IMR-90 (cell line): ENCODE results near the gene SPNS2. TPM values are rescaled to one million over a fixed set of nuclear protein-coding genes. Genes with fewer than 3 reads are reported as not detected.

Experiments used
- ATAC-seq: fragments of 200-7000 bp; cut with Tn5 transposase; 2 replicates; pipeline ENCODE4 v1.9.1; 2020; ENCODE audit warnings: low read depth, mild to moderate bottlenecking, moderate library complexity
- BruUV-seq: library from RNA; stranded (reverse); fragments of 400-500 nt; replicated peaks from 2 replicates; lab custom pipeline; 2021; lab: Mats Ljungman, UMichigan
- CTCF ChIA-PET: fragments of 300-600 bp; formaldehyde crosslinking; extraction: SDS; loops from one replicate; lab custom pipeline; 2021; ENCODE audit warnings: antibody characterized with exemption; lab: Yijun Ruan, JAX
- POLR2A ChIA-PET: fragments of 300-600 bp; sonication (Branson Sonifier 250); formaldehyde crosslinking; loops from one replicate; lab custom pipeline; 2022; ENCODE audit warnings: antibody characterized with exemption; ENCODE audit not compliant: unreplicated experiment; lab: Charles Lee
- DNase-seq: peaks from one replicate; pipeline ENCODE4 v3.0.0; 2013
- H2AFZ ChIP-seq: replicated peaks from 2 replicates; pipeline ENCODE3; 2013; ENCODE audit warnings: low read length, mild to moderate bottlenecking; ENCODE audit not compliant: poor library complexity
- H2AK5ac ChIP-seq: 2 replicates; pipeline ENCODE4 v1.6.1; 2013; ENCODE audit warnings: low read depth, low read length, inconsistent platforms
- H2AK9ac ChIP-seq: replicated peaks from 2 replicates; pipeline ENCODE3; 2013; ENCODE audit warnings: mild to moderate bottlenecking, low read depth, low read length, moderate library complexity; ENCODE audit not compliant: poor library complexity
- H2BK120ac ChIP-seq: 2 replicates; pipeline ENCODE4 v1.6.1; 2013; ENCODE audit warnings: low read depth, low read length, inconsistent platforms
- H2BK15ac ChIP-seq: 3 replicates; pipeline ENCODE4 v1.6.1; 2013; ENCODE audit warnings: low read depth, low read length, inconsistent platforms
- H2BK20ac ChIP-seq: 2 replicates; pipeline ENCODE4 v1.6.1; 2013; ENCODE audit warnings: low read depth, mild to moderate bottlenecking, inconsistent platforms, low read length, moderate library complexity
- H2BK5ac ChIP-seq: 2 replicates; pipeline ENCODE4 v1.6.1; 2013; ENCODE audit warnings: mild to moderate bottlenecking, low read depth, low read length, inconsistent platforms; ENCODE audit not compliant: poor library complexity, severe bottlenecking
- H3K14ac ChIP-seq: replicated peaks from 2 replicates; pipeline ENCODE4 v1.6.1; 2013; ENCODE audit warnings: low read depth, low read length, inconsistent platforms
- H3K18ac ChIP-seq: 2 replicates; pipeline ENCODE4 v1.6.1; 2013; ENCODE audit warnings: low read depth, low read length, control low read depth
- H3K23ac ChIP-seq: 2 replicates; pipeline ENCODE4 v1.6.1; 2013; ENCODE audit warnings: low read depth, low read length, inconsistent platforms
- H3K27ac ChIP-seq: 2 replicates; pipeline ENCODE4 v1.5.1; 2013; ENCODE audit warnings: mild to moderate bottlenecking, control low read depth, low read length; ENCODE audit not compliant: insufficient read depth
- H3K27me3 ChIP-seq: 2 replicates; pipeline ENCODE4 v1.6.1; 2013; ENCODE audit warnings: low read length; ENCODE audit not compliant: control insufficient read depth, insufficient read depth
- H3K36me3 ChIP-seq: 2 replicates; pipeline ENCODE4 v1.6.1; 2013; ENCODE audit warnings: low read length, mixed read lengths; ENCODE audit not compliant: control insufficient read depth, insufficient read depth
- H3K4ac ChIP-seq: 2 replicates; pipeline ENCODE4 v1.6.1; 2013; ENCODE audit warnings: low read depth, low read length, inconsistent platforms
- H3K4me1 ChIP-seq: 2 replicates; pipeline ENCODE4 v1.6.1; 2013; ENCODE audit warnings: low read length, mixed read lengths; ENCODE audit not compliant: control insufficient read depth, insufficient read depth
- H3K4me2 ChIP-seq: 2 replicates; pipeline ENCODE4 v1.6.1; 2013; ENCODE audit warnings: low read depth, mild to moderate bottlenecking, control low read depth, low read length, moderate library complexity
- H3K4me3 ChIP-seq: 2 replicates; pipeline ENCODE4 v1.5.1; 2013; ENCODE audit warnings: low read depth, mild to moderate bottlenecking, control low read depth, low read length, moderate library complexity; ENCODE audit not compliant: insufficient read depth
- H3K56ac ChIP-seq: 2 replicates; pipeline ENCODE4 v1.6.1; 2013; ENCODE audit warnings: low read length, inconsistent platforms; ENCODE audit not compliant: insufficient read depth; ENCODE audit errors: extremely low read depth
- H3K79me1 ChIP-seq, 2 experiments: 2 replicates each; pipeline ENCODE4 v1.6.1; 2013; ENCODE audit warnings: low read length in 2 of 2, inconsistent platforms in 1 of 2, low read depth in 1 of 2
- H3K9ac ChIP-seq: 2 replicates; pipeline ENCODE4 v1.6.1; 2013; ENCODE audit warnings: low read depth, low read length, control low read depth
- H3K9me1 ChIP-seq: 2 replicates; pipeline ENCODE4 v1.6.1; 2013; ENCODE audit warnings: low read length, inconsistent platforms; ENCODE audit not compliant: insufficient read depth
- H3K9me3 ChIP-seq: 2 replicates; pipeline ENCODE4 v1.6.1; 2013; ENCODE audit warnings: low read length; ENCODE audit not compliant: control insufficient read depth, insufficient read depth
- H4K20me1 ChIP-seq: 2 replicates; pipeline ENCODE4 v1.6.1; 2013; ENCODE audit warnings: low read length, inconsistent platforms; ENCODE audit not compliant: insufficient read depth
- H4K5ac ChIP-seq: 2 replicates; pipeline ENCODE4 v1.6.1; 2013; ENCODE audit warnings: mild to moderate bottlenecking, low read depth, low read length, control low read depth
- H4K8ac ChIP-seq, 2 experiments: 2 replicates each; pipeline ENCODE4 v1.6.1; 2013; ENCODE audit warnings: low read depth in 2 of 2, low read length in 2 of 2, control low read depth in 1 of 2, inconsistent platforms in 1 of 2
- H4K91ac ChIP-seq: 2 replicates; pipeline ENCODE4 v1.6.1; 2013; ENCODE audit warnings: low read depth, low read length, inconsistent platforms; ENCODE audit not compliant: insufficient read depth
- BHLHE40 ChIP-seq: fragments of 150-350 bp; IDR thresholded peaks from 2 replicates; pipeline ENCODE4 v1.6.1; 2016; ENCODE audit warnings: mild to moderate bottlenecking, low read depth, low read length
- CEBPB ChIP-seq: IDR thresholded peaks from 2 replicates; pipeline ENCODE4 v1.6.1; 2012; ENCODE audit warnings: low read depth, low read length, improper control_type of control experiment
- CHD1 ChIP-seq: IDR thresholded peaks from 2 replicates; pipeline ENCODE4 v1.6.1; 2012; ENCODE audit warnings: low read depth, low read length, improper control_type of control experiment
- MAFK ChIP-seq: IDR thresholded peaks from 2 replicates; pipeline ENCODE4 v1.6.1; 2012; ENCODE audit warnings: low read depth, low read length, improper control_type of control experiment
- MAZ ChIP-seq: IDR thresholded peaks from 2 replicates; pipeline ENCODE4 v1.6.1; 2012; ENCODE audit warnings: low read depth, mild to moderate bottlenecking, low read length, improper control_type of control experiment, moderate library complexity, borderline replicate concordance
- MXI1 ChIP-seq: IDR thresholded peaks from 2 replicates; pipeline ENCODE4 v1.6.1; 2012; ENCODE audit warnings: low read depth, mild to moderate bottlenecking, low read length, moderate library complexity, borderline replicate concordance
- NFE2L2 ChIP-seq: fragments of 150-350 bp; IDR thresholded peaks from 2 replicates; pipeline ENCODE4 v1.6.1; 2016; ENCODE audit warnings: low read depth, mild to moderate bottlenecking, low read length
- POLR2A ChIP-seq: IDR thresholded peaks from 2 replicates; pipeline ENCODE4 v1.6.1; 2012; ENCODE audit warnings: mild to moderate bottlenecking, low read depth, low read length
- RAD21 ChIP-seq: IDR thresholded peaks from 2 replicates; pipeline ENCODE4 v1.6.1; 2012; ENCODE audit warnings: low read length, improper control_type of control experiment
- RCOR1 ChIP-seq: IDR thresholded peaks from 2 replicates; pipeline ENCODE4 v1.6.1; 2012; ENCODE audit warnings: mild to moderate bottlenecking, low read length, improper control_type of control experiment; ENCODE audit not compliant: insufficient replicate concordance
- SMC3 ChIP-seq: fragments of 150-350 bp; IDR thresholded peaks from 2 replicates; pipeline ENCODE4 v1.6.1; 2016; ENCODE audit warnings: low read depth, mild to moderate bottlenecking, antibody characterized with exemption, low read length, moderate library complexity
- WGBS, 2 experiments: methylation state at CpG; one replicate each; pipeline versions ENCODE4 v1.1.5 to v1.1.7; 2013; ENCODE audit warnings: missing lambda C conversion rate in 2 of 2; ENCODE audit not compliant: insufficient read length in 1 of 2; ENCODE audit errors: extremely low coverage in 2 of 2; 5-methylcytosine and 5-hydroxymethylcytosine counted together
- dilution Hi-C: fragments of 300-500 bp; cut with HindIII; formaldehyde crosslinking; loops from one replicate; pipeline ENCODE4 v1.14.3; 2018; ENCODE audit warnings: low sequenced_read_pairs; ENCODE audit not compliant: unreplicated experiment
- in situ Hi-C: fragments of 300-500 bp; cut with MboI; formaldehyde crosslinking; loops from 3 replicates; pipeline ENCODE4 v1.14.3; 2019; ENCODE audit warnings: low sequenced_read_pairs, inconsistent platforms, mixed read lengths
- intact Hi-C: fragments of 100-400 bp; cut with micrococcal nuclease; formaldehyde crosslinking; loops from 2 replicates; pipeline ENCODE4 v1.10.0; 2022
- polyA plus RNA-seq, 3 experiments: library from polyadenylated mRNA; depleted of rRNA; stranded (reverse); fragments of >200 nt; gene quantifications; 2 replicates each; pipeline ENCODE4 v1.2.3, GENCODE V29; 2012; ENCODE audit warnings: low replicate concordance in 1 of 3
- total RNA-seq: library from RNA; depleted of rRNA; stranded (reverse); fragments of >200 nt; gene quantifications from 2 replicates; pipeline ENCODE4 v1.2.3, GENCODE V29; 2012

Gene SPNS2
- total and polyA plus RNA-seq, 2 of the 4 experiments (the other 2 are of a cell fraction): under 0.01 TPM; not detected in 1

DNA sequence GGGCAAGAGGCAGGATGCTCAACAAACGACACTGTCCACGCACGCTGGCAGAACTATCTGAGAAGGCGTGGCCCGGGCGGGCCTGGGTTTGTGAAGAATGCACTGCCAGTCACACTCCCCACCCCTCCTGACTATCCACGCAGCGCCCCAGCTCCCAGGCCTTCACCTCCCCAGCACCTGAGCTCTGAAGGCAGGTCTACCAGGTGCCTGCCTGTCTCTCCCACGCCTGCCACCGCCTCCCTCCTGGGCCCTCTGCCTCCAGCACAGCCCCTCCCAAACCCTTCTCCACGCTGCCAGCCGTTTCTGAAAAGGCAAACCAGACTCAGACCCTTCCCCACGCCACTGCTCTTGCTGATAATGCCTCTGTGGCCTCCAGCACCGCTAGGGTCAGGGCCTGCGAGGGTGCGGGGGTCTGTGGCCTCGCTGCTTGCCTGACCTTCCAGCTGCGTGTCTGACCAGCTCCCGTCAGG lies 44.9 kb downstream of the SPNS2 start:
- ChIA-PET CTCF (no interaction called here), POLR2A (no interaction called here)
- Histone ChIP-seq H2BK5ac (no peak overlapping the region), H4K8ac (no peak overlapping the region), H3K9ac (no peak overlapping the region), H3K14ac (no peak overlapping the region), H3K4me1 (no peaks in the 10 kb centered on the region), H4K5ac (no peak overlapping the region), H3K4me2 (no peak overlapping the region), H3K27me3 (no peaks in the 10 kb centered on the region), H2BK15ac (no peak overlapping the region), H3K27ac (no peak overlapping the region), H3K56ac (no peak overlapping the region), H4K20me1 (peaks cover 6% of the 10 kb centered on the region), H3K36me3 (peaks cover 74% of the 10 kb centered on the region), H2BK120ac (no peak overlapping the region), H3K79me1 (no peaks in the 10 kb centered on the region; a peak in 2 of 4 replicates), H3K4ac (no peak overlapping the region), H2BK20ac (no peak overlapping the region), H2AK5ac (no peak overlapping the region), H2AK9ac (no peak overlapping the region), H3K4me3 (no peak overlapping the region), H3K9me1 (no peaks in the 10 kb centered on the region), H2AFZ (no peak overlapping the region), H3K18ac (no peak overlapping the region), H3K23ac (no peak overlapping the region), H3K9me3 (no peaks in the 10 kb centered on the region), H4K91ac (no peak overlapping the region)
- TF ChIP-seq BHLHE40 (no peak), NFE2L2 (no peak), MAFK (no peak), SMC3 (no peak), MAZ (no peak), RCOR1 (no peak), POLR2A (no peak), CHD1 (no peak), MXI1 (no peak), CEBPB (no peak), RAD21 (no peak)
- dilution Hi-C loops: no loop called here
- intact Hi-C loops: no loop called here
- 72% methylated on average over 9 of the region's 19 CpGs; no CpG with 5 or more reads in 1 of the 2 experiments for WGBS, 2 experiments
- in situ Hi-C loops: no loop called here
- DNase-seq: no peak
- no peak; the same call in 1 of the 2 replicates for ATAC-seq
- no TSS peak for BruUV-seq
